Neural cell (in vitro differentiated cells): ENCODE results near the gene ITGB1. TPM values are rescaled to one million over a fixed set of nuclear protein-coding genes. Genes with fewer than 3 reads are reported as not detected.
"Not testable (repeated sequence)": the region's sequence is repeated elsewhere in the genome, so short reads cannot be mapped to it uniquely, and the experiment has no call there.

ENCODE experiments used
- H2AFZ ChIP-seq: fragments of 200-600, 300-800 bp; sonication (generic), shearing (Covaris generic); 2 replicates; pipeline ENCODE4 v1.6.0; 2014; ENCODE audit warnings: low read depth, mild to moderate bottlenecking, antibody characterized with exemption, low read length, moderate library complexity
- H3F3A ChIP-seq: fragments of 200-600 bp; shearing (Covaris generic); 2 replicates; pipeline ENCODE4 v1.6.1; 2016; ENCODE audit warnings: mild to moderate bottlenecking, moderate library complexity, mixed read lengths, antibody characterized with exemption, low read length; ENCODE audit not compliant: insufficient read depth, poor library complexity, severe bottlenecking
- H3K27ac ChIP-seq: fragments of 200-600, 300-800 bp; sonication (generic), shearing (Covaris generic); 2 replicates; pipeline ENCODE4 v1.5.1; 2014; ENCODE audit warnings: mild to moderate bottlenecking, low read length, moderate library complexity
- H3K27me3 ChIP-seq: fragments of 300-800, 200-600 bp; sonication (generic), shearing (Covaris generic); 2 replicates; pipeline ENCODE4 v1.6.0; 2014; ENCODE audit warnings: mild to moderate bottlenecking, low read depth, low read length, moderate library complexity; ENCODE audit not compliant: insufficient read depth
- H3K36me3 ChIP-seq: fragments of 300-800, 200-600 bp; sonication (generic), shearing (Covaris generic); 2 replicates; pipeline ENCODE4 v1.5.1; 2014; ENCODE audit warnings: mild to moderate bottlenecking, antibody characterized with exemption, low read length, moderate library complexity; ENCODE audit not compliant: insufficient read depth
- H3K4me2 ChIP-seq: fragments of 300-800, 200-600 bp; sonication (generic), shearing (Covaris generic); 2 replicates; pipeline ENCODE4 v1.6.0; 2014; ENCODE audit warnings: mild to moderate bottlenecking, low read length
- H3K4me3 ChIP-seq: fragments of 300-800, 200-600 bp; sonication (generic), shearing (Covaris generic); 2 replicates; pipeline ENCODE4 v1.5.1; 2014; ENCODE audit warnings: mild to moderate bottlenecking, low read length, moderate library complexity
- H3K79me2 ChIP-seq: fragments of 200-600 bp; shearing (Covaris generic); replicated peaks from 2 replicates; pipeline ENCODE4 v1.6.0; 2014; ENCODE audit warnings: mild to moderate bottlenecking, low read length, moderate library complexity; ENCODE audit not compliant: insufficient read depth
- H3K9ac ChIP-seq: fragments of 300-800, 200-600 bp; sonication (generic), shearing (Covaris generic); 2 replicates; pipeline ENCODE4 v1.6.1; 2016; ENCODE audit warnings: mild to moderate bottlenecking, low read length, mixed read lengths
- H3K9me2 ChIP-seq: fragments of 200-600 bp; shearing (Covaris generic); 2 replicates; pipeline ENCODE4 v1.6.1; 2016; ENCODE audit warnings: mild to moderate bottlenecking, low read length, mixed read lengths; ENCODE audit not compliant: insufficient read depth
- H3K9me3 ChIP-seq: fragments of 200-600, 300-800 bp; sonication (generic), shearing (Covaris generic); 2 replicates; pipeline ENCODE4 v1.6.1; 2016; ENCODE audit warnings: mild to moderate bottlenecking, mixed run types, low read length, moderate library complexity, mixed read lengths
- H4K20me1 ChIP-seq: fragments of 200-600 bp; shearing (Covaris generic); 2 replicates; pipeline ENCODE4 v1.6.1; 2016; ENCODE audit warnings: mild to moderate bottlenecking, mixed run types; ENCODE audit not compliant: insufficient read depth
- CTCF ChIP-seq: fragments of 450-650 bp; IDR thresholded peaks from 2 replicates; pipeline ENCODE4 v1.5.1; 2014; ENCODE audit warnings: antibody characterized with exemption, mild to moderate bottlenecking, moderate library complexity; ENCODE audit not compliant: poor library complexity, severe bottlenecking
- EP300 ChIP-seq: fragments of 450-650 bp; conservative IDR thresholded peaks from 2 replicates; pipeline ENCODE4 v1.6.1; 2014; ENCODE audit warnings: antibody characterized with exemption, mild to moderate bottlenecking, moderate library complexity; ENCODE audit not compliant: poor library complexity, severe bottlenecking
- EZH2 ChIP-seq: fragments of 200-600, 300-800 bp; shearing (Covaris generic), sonication (generic); IDR thresholded peaks from 2 replicates; pipeline ENCODE4 v1.6.1; 2014; ENCODE audit warnings: antibody characterized with exemption, low read length, borderline replicate concordance, mild to moderate bottlenecking; ENCODE audit not compliant: insufficient read depth, poor library complexity, severe bottlenecking
- POLR2AphosphoS5 ChIP-seq: IDR thresholded peaks from 2 replicates; pipeline ENCODE4 v1.6.1; 2012
- RAD21 ChIP-seq: fragments of 450-650 bp; conservative IDR thresholded peaks from 2 replicates; pipeline ENCODE4 v1.6.1; 2014; ENCODE audit warnings: antibody characterized with exemption, mild to moderate bottlenecking, moderate library complexity
- SMC3 ChIP-seq: fragments of 450-650 bp; conservative IDR thresholded peaks from 2 replicates; pipeline ENCODE4 v1.6.1; 2014; ENCODE audit warnings: antibody characterized with exemption, mild to moderate bottlenecking, moderate library complexity; ENCODE audit not compliant: poor library complexity
- TAF1 ChIP-seq: IDR thresholded peaks from 2 replicates; pipeline ENCODE4 v1.6.1; 2012; ENCODE audit warnings: low read depth
- polyA plus RNA-seq: library from polyadenylated mRNA; depleted of rRNA; stranded (reverse); fragments of >200 nt; gene quantifications from 2 replicates; pipeline ENCODE4 v1.2.3, GENCODE V29; 2014
- TF ChIP-seq, protein P1 (sequence below): IDR thresholded peaks from 2 replicates; pipeline ENCODE4 v1.6.1; 2012; ENCODE audit warnings: borderline replicate concordance

The ITGB1 gene
- polyA plus RNA-seq, 1 donor from 2014 or later, result 62.4 TPM

DNA sequence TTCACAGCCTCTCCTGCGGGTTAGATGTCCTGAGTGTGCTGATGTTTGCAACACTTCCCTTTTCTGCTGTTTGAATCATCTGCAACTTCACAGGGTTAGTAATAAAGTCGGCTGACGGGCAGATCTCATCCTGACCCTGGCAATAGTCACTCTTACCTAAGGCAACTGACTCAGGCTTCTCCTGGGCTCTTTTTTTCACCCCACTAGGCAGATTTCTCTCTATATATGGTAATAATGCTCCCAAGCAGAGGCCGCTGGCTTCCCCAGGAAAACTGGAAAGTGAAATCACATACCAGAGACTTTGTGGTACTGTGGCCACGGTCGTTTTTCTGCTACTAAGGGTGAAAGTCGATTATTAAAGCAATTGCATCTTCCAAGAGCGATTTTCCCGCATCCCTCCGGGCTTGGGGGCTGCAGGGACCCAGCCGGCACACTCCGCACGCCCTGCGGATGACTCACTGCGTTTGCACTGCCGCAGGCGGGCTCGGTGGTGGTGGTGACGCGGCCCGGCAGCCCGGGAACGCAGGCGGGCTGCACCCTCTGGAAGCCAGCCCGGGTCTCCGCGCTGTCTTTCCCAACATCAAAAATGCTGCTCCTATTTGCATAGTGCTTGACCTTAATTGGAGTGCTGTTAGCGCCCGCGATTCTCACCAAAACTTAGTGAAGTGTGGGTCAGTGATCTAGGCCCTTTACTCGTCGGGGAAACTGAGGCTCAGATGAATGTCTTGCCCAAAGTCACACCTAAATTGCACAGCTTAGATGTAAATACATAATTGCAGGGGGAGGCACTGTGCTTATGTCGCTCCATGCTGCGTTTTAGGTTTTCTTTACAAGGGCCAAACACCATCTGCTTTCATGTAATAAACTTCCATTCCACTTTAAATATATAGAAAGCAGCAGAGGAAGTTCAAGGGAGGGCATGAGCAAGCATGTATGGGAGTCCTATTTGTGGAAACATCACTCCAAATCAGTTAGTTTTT lies 47.6 kb upstream of the ITGB1 start:
- Histone ChIP-seq H3K27ac (no peak overlapping the region), H2AFZ (no peak overlapping the region), H3K27me3 (no peaks in the 10 kb centered on the region), H3K9me3 (no peaks in the 10 kb centered on the region), H3K4me2 (no peak overlapping the region), H3K4me3 (no peak overlapping the region), H3K79me2 (no peaks in the 10 kb centered on the region), H3F3A (no peaks in the 10 kb centered on the region), H4K20me1 (no peaks in the 10 kb centered on the region), H3K36me3 (no peaks in the 10 kb centered on the region), H3K9me2 (no peaks in the 10 kb centered on the region), H3K9ac (no peak overlapping the region)
- TF ChIP-seq CTCF (no peak), RAD21 (no peak), SMC3 (no peak), POLR2AphosphoS5 (no peak), EZH2 (no peak), EP300 (no peak)
- TF ChIP-seq, protein P1, sequence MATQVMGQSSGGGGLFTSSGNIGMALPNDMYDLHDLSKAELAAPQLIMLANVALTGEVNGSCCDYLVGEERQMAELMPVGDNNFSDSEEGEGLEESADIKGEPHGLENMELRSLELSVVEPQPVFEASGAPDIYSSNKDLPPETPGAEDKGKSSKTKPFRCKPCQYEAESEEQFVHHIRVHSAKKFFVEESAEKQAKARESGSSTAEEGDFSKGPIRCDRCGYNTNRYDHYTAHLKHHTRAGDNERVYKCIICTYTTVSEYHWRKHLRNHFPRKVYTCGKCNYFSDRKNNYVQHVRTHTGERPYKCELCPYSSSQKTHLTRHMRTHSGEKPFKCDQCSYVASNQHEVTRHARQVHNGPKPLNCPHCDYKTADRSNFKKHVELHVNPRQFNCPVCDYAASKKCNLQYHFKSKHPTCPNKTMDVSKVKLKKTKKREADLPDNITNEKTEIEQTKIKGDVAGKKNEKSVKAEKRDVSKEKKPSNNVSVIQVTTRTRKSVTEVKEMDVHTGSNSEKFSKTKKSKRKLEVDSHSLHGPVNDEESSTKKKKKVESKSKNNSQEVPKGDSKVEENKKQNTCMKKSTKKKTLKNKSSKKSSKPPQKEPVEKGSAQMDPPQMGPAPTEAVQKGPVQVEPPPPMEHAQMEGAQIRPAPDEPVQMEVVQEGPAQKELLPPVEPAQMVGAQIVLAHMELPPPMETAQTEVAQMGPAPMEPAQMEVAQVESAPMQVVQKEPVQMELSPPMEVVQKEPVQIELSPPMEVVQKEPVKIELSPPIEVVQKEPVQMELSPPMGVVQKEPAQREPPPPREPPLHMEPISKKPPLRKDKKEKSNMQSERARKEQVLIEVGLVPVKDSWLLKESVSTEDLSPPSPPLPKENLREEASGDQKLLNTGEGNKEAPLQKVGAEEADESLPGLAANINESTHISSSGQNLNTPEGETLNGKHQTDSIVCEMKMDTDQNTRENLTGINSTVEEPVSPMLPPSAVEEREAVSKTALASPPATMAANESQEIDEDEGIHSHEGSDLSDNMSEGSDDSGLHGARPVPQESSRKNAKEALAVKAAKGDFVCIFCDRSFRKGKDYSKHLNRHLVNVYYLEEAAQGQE, result no peak

DNA sequence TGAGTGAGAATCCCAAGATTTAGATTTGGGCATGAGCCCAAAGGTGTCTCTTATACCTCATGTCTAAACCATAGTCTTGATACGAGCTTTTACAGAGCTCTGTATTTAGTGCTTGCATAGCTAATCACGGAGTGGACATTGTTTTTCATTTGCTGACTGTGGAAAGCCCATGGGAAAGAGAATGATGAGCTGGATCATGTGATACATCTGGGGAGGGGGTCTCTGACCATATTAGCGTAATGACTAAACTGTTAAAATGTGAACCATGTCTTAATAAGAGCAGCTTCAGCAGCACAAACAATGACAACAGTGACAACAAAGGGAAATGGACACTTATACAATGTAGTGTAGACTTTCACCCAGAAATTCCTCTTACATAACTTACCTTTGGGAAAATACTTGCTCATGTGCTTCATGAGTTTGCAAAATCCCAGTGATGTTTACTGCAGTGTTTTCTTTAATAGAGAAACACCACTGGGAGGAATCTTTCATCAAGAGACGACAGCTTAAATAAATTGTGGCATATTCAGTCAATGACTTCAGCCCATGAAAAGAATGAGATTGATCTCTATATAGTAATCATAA lies 44.0 kb upstream of the ITGB1 start:
- Histone ChIP-seq H3K79me2 (no peaks in the 10 kb centered on the region), H3K36me3 (no peaks in the 10 kb centered on the region), H3K27ac (no peak overlapping the region)

DNA sequence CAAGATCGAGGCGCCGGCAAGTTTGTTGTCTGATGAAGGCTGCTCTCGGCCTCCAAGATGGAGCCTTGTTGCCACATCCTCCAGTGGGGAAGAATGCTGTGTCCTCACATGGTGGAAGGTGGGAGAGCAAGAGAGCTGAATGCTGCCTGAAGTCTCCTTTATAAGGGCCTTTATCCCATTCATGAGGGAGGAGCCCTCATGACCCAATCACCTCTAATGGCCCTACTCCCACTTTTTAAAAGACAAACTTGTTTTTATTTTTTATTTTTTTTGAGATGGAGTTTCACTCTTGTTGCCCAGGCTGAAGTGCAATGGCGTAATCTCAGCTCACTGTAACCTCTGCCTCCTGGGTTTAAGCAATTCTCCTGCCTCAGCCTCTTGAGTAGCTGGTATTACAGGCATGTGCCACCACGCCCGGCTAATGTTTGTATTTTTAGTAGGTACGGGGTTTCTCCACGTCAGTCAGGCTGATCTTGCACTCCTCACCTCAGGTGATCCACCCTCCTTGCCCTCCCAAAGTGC lies 40.1 kb upstream of the ITGB1 start:
- not testable (repeated sequence) for H3K27me3 ChIP-seq, H4K20me1 ChIP-seq, H3K4me3 ChIP-seq, H3K4me2 ChIP-seq, H3K9ac ChIP-seq, H3K79me2 ChIP-seq, H2AFZ ChIP-seq, H3K36me3 ChIP-seq, H3K9me2 ChIP-seq, H3F3A ChIP-seq, H3K9me3 ChIP-seq, H3K27ac ChIP-seq

More for the DNA sequence above, 44.0 kb upstream of the ITGB1 start:
- H3K9me3 ChIP-seq, result no peaks in the 10 kb centered on the region
- no peaks in the 10 kb centered on the region for H3K9me2 ChIP-seq
- H3K4me3 ChIP-seq, result no peak overlapping the region
- no peaks in the 10 kb centered on the region for H4K20me1 ChIP-seq
- no peaks in the 10 kb centered on the region for H3K27me3 ChIP-seq
- no peak overlapping the region for H2AFZ ChIP-seq
- H3K9ac ChIP-seq, result no peak overlapping the region
- H3K4me2 ChIP-seq, result no peak overlapping the region
- TF ChIP-seq RAD21 (no peak), EP300 (no peak), TAF1 (no peak)
- TF ChIP-seq, protein P1, result no peak
- H3F3A ChIP-seq, result no peaks in the 10 kb centered on the region
